ENCODE results near the gene ZC3H4.

- TF ChIP-seq CTCF (IDR thresholded peaks at IDR 0.05) (peak; percentile 97 to 99 (median 99)), POLR2A (IDR thresholded peaks at IDR 0.05) (peak in 2 of 4 donors; percentile 42 to 59)
These were observed 78.2 kb downstream of the ZC3H4 start for GRCh38 chr19:47035127-47036096.
